Astrocyte of the spinal cord (primary cell): Measurements from ENCODE around the gene NIP7.
A peak's percentile ranks its signal among the peaks of the same experiment; 100 is the strongest.
"Not testable (repeated sequence)": the region's sequence is repeated elsewhere in the genome, so short reads cannot be mapped to it uniquely, and the experiment has no call there.

Experiments used
- DNase-seq: peaks from one replicate; pipeline ENCODE4 v3.0.0; 2011; ENCODE audit warnings: low read depth, low spot score
- H3K4me3 ChIP-seq: 2 replicates; pipeline ENCODE4 v1.5.1; 2011; ENCODE audit warnings: low read depth, mild to moderate bottlenecking, low read length, moderate library complexity
- in situ Hi-C: cut with HindIII; loops from 2 replicates; pipeline ENCODE4 v1.10.0; 2017; ENCODE audit warnings: low sequenced_read_pairs
- TF ChIP-seq, protein P1 (sequence below): IDR thresholded peaks from 2 replicates; pipeline ENCODE4 v1.5.1; 2012; ENCODE audit warnings: low read depth, mild to moderate bottlenecking, low read length, inconsistent platforms

NIP7 gene

DNA sequence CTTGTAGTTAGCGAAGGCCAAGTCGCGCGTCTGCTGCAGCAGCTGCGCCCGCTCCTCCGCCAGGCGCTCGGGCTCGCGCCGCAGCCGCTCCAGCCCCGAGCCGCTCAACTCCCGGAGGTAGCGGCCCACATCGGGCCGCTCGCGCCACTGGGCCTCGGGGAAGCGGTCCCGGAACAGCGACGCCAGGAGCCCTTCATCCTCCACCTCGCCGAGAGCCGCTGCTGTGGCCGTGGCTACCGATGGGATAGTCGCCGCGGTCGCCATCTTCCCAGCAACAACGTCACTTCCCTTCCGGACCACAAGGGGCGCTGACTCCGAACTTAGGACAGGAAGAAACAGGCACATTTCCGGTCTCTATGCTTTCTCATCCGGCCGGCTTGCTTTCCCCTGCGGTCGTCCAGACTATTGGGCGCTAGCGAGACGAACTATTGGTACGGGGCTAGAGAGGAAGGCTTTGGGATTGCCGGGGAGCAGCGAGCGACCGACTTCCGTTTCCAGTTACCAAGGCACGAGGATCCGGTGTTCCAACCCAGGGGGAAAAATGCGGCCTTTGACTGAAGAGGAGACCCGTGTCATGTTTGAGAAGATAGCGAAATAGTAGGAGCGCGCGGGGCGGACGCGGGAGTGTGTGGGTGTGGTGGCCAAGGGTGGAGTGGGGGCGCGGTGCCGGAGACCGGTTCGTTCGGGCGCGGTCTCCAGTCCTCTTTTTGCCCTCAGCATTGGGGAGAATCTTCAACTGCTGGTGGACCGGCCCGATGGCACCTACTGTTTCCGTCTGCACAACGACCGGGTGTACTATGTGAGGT, at the start of gene NIP7, which contains the start of gene COG8:
Gene NIP7, plus strand, starts transcription at position 484 of the 806 bp plus-strand sequence. Its CDS starts 58 bp downstream, at position 542.
Gene COG8, minus strand, starts transcription at position 276 of the 806 bp plus-strand sequence. Its CDS starts 12 bp downstream, at position 264.
- in situ Hi-C loops = no loop called here
- TF ChIP-seq, protein P1, sequence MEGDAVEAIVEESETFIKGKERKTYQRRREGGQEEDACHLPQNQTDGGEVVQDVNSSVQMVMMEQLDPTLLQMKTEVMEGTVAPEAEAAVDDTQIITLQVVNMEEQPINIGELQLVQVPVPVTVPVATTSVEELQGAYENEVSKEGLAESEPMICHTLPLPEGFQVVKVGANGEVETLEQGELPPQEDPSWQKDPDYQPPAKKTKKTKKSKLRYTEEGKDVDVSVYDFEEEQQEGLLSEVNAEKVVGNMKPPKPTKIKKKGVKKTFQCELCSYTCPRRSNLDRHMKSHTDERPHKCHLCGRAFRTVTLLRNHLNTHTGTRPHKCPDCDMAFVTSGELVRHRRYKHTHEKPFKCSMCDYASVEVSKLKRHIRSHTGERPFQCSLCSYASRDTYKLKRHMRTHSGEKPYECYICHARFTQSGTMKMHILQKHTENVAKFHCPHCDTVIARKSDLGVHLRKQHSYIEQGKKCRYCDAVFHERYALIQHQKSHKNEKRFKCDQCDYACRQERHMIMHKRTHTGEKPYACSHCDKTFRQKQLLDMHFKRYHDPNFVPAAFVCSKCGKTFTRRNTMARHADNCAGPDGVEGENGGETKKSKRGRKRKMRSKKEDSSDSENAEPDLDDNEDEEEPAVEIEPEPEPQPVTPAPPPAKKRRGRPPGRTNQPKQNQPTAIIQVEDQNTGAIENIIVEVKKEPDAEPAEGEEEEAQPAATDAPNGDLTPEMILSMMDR = peak; percentile 80
- peak within 1 kb of the TSS; percentile 91 for H3K4me3 ChIP-seq
- DNase-seq = peak; percentile 99

- in situ Hi-C loops, DNase-seq, H3K4me3 ChIP-seq: not testable (repeated sequence)
Measured at GRCh38 chr16:69291657-69292056, 47.9 kb upstream of the NIP7 start.

DNA sequence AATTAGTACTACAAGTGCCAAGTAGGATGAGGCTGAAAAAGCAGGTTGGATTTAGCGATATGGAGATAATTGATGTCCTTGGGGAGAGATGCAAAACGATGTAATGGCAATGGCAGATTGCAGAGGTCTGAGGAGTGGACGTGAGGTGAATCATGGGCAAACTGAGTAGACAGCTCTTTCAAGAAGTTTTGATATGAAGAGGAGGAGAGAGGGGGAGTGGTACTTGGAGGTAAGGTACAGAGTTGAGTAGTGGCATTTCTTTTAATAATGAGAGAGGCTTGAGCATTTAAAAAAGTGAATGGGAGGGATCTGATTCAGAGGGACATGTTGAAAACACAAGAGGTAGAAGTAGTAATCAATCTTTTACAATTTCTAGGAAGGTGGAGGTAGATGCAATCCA, 46.2 kb upstream of the NIP7 start:
- TF ChIP-seq, protein P1 = no peak
- H3K4me3 ChIP-seq = no peak overlapping the region
- DNase-seq = no peak
- in situ Hi-C loops = no loop called here

- no peak for DNase-seq
- TF ChIP-seq, protein P1 = no peak
- in situ Hi-C loops = no loop called here
- H3K4me3 ChIP-seq = no peak overlapping the region
Measured at GRCh38 chr16:69294051-69294450, 45.5 kb upstream of the NIP7 start.

GRCh38 chr16:69296771-69297170, 42.8 kb upstream of the NIP7 start:
- DNase-seq, in situ Hi-C loops, H3K4me3 ChIP-seq: not testable (repeated sequence)

GRCh38 chr16:69298261-69298660, 41.3 kb upstream of the NIP7 start:
- H3K4me3 ChIP-seq = no peak overlapping the region
- in situ Hi-C loops = no loop called here
- TF ChIP-seq, protein P1 = no peak
- DNase-seq = no peak

- no peak overlapping the region for H3K4me3 ChIP-seq
- no peak for DNase-seq
- in situ Hi-C loops = no loop called here
- TF ChIP-seq, protein P1 = no peak
Measured at GRCh38 chr16:69301187-69301586, 38.4 kb upstream of the NIP7 start.
